HCT116 (cell line): ENCODE results near the gene SF1. TPM values are rescaled to one million over a fixed set of nuclear protein-coding genes. Genes with fewer than 3 reads are reported as not detected.

Source experiments
- ATAC-seq: fragments of 200-7000 bp; cut with Tn5 transposase; 2 replicates; pipeline ENCODE4 v1.9.1; 2020; ENCODE audit warnings: mild to moderate bottlenecking, moderate library complexity
- BruUV-seq: library from RNA; stranded (reverse); fragments of 400-500 nt; replicated peaks from 2 replicates; lab custom pipeline; 2021; lab: Mats Ljungman, UMichigan
- CTCF ChIA-PET: fragments of 300-600 bp; sonication (Branson Sonifier 250); formaldehyde crosslinking; loops from one replicate; lab custom pipeline; 2021; ENCODE audit warnings: antibody characterized with exemption; lab: Charles Lee
- POLR2A ChIA-PET: fragments of 300-600, 350-600 bp; sonication (Branson Sonifier 250); formaldehyde crosslinking; loops from one replicate; lab custom pipeline; 2021; ENCODE audit warnings: antibody characterized with exemption; lab: Charles Lee
- RAD21 ChIA-PET, 2 experiments: fragments of 300-600 bp; sonication (Branson Sonifier 250); formaldehyde crosslinking; loops; one replicate each; lab custom pipeline; 2023; ENCODE audit warnings: low total read pairs in 2 of 2; ENCODE audit not compliant: uncharacterized antibody in 2 of 2, unreplicated experiment in 2 of 2, low non-redundant PET in 1 of 2; lab: Charles Lee
- DNase-seq: peaks from one replicate; pipeline ENCODE4 v3.0.0-alpha.2; 2010; ENCODE audit warnings: low read depth, low spot score
- H2AFZ ChIP-seq: fragments of 200-600 bp; shearing (Covaris generic), sonication (generic); 2 replicates; pipeline ENCODE4 v1.6.1; 2017; ENCODE audit warnings: low read depth, mixed run types, mixed read lengths, antibody characterized with exemption, low read length; ENCODE audit not compliant: poor library complexity, severe bottlenecking
- H3K27ac ChIP-seq: 2 replicates; pipeline ENCODE4 v1.5.1; 2012; ENCODE audit warnings: low read depth, low read length
- H3K27me3 ChIP-seq: fragments of 200-600 bp; sonication (generic); 2 replicates; pipeline ENCODE4 v1.6.1; 2016; ENCODE audit warnings: mixed run types, low read length, mixed read lengths; ENCODE audit not compliant: insufficient read depth
- H3K36me3 ChIP-seq, 2 experiments: fragments of 200-500 bp in 1 of 2; fragments of 200-600 bp in 1 of 2; sonication (Bioruptor generic) in 1 of 2; sonication (generic) in 1 of 2; 2 replicates each; pipeline versions ENCODE4 v1.5.1 to v1.6.1; 2014 to 2016; ENCODE audit warnings: low read length in 2 of 2, inconsistent platforms in 1 of 2, mixed read lengths in 1 of 2, mixed run types in 1 of 2; ENCODE audit not compliant: insufficient read depth in 2 of 2, control insufficient read depth in 1 of 2
- H3K4me1 ChIP-seq, 2 experiments: fragments of 200-600 bp in 1 of 2; sonication (generic) in 1 of 2; 2 replicates each; pipeline versions ENCODE4 v1.5.1 to v1.6.1; 2012 to 2017; ENCODE audit warnings: low read length in 2 of 2, inconsistent platforms in 1 of 2, mild to moderate bottlenecking in 1 of 2, mixed read lengths in 1 of 2, mixed run types in 1 of 2, moderate library complexity in 1 of 2; ENCODE audit not compliant: insufficient read depth in 2 of 2, control insufficient read depth in 1 of 2
- H3K4me2 ChIP-seq: fragments of 200-600 bp; sonication (generic); 2 replicates; pipeline ENCODE4 v1.6.1; 2017; ENCODE audit warnings: mixed run types, low read length, mixed read lengths
- H3K4me3 ChIP-seq, 2 experiments: fragments of 200-600 bp in 1 of 2; sonication (generic) in 1 of 2; replicated peaks in 1 of 2; 2 replicates each; pipeline ENCODE4 v1.5.1; 2011 to 2016; ENCODE audit warnings: low read length in 2 of 2, control low read depth in 1 of 2, low read depth in 1 of 2, mild to moderate bottlenecking in 1 of 2, mixed read lengths in 1 of 2, mixed run types in 1 of 2
- H3K79me2 ChIP-seq: fragments of 200-600 bp; sonication (generic); 2 replicates; pipeline ENCODE4 v1.6.1; 2017; ENCODE audit warnings: mild to moderate bottlenecking, mixed run types, low read length, moderate library complexity, mixed read lengths; ENCODE audit not compliant: insufficient read depth
- H3K9ac ChIP-seq: fragments of 200-600 bp; sonication (generic); 2 replicates; pipeline ENCODE4 v1.6.1; 2016; ENCODE audit warnings: low read length, mixed read lengths
- H3K9me2 ChIP-seq: fragments of 200-600 bp; sonication (generic), shearing (Covaris generic); 2 replicates; pipeline ENCODE4 v1.6.1; 2017; ENCODE audit warnings: mixed run types, mild to moderate bottlenecking, moderate library complexity; ENCODE audit not compliant: insufficient read depth
- H3K9me3 ChIP-seq, 2 experiments: fragments of 200-500 bp in 1 of 2; fragments of 200-600 bp in 1 of 2; sonication (Bioruptor generic) in 1 of 2; sonication (generic) in 1 of 2; 2 replicates each; pipeline ENCODE4 v1.6.1; 2014 to 2017; ENCODE audit warnings: low read length in 2 of 2, mixed read lengths in 2 of 2, inconsistent platforms in 1 of 2, low read depth in 1 of 2, mild to moderate bottlenecking in 1 of 2, mixed run types in 1 of 2, moderate library complexity in 1 of 2; ENCODE audit not compliant: control insufficient read depth in 1 of 2, insufficient read depth in 1 of 2
- H4K20me1 ChIP-seq: fragments of 200-600 bp; sonication (generic), shearing (Covaris generic); 2 replicates; pipeline ENCODE4 v1.6.1; 2017; ENCODE audit warnings: mixed run types, mild to moderate bottlenecking, moderate library complexity; ENCODE audit not compliant: insufficient read depth
- CBX3 ChIP-seq: IDR thresholded peaks from 2 replicates; pipeline ENCODE4 v1.6.1; 2012; ENCODE audit warnings: low read depth
- CEBPB ChIP-seq: IDR thresholded peaks from 2 replicates; pipeline ENCODE4 v1.6.1; 2012; ENCODE audit warnings: low read depth
- ELF1 ChIP-seq: IDR thresholded peaks from 2 replicates; pipeline ENCODE4 v1.6.1; 2012; ENCODE audit warnings: low read depth, borderline replicate concordance
- EZH2 ChIP-seq: fragments of 200-600 bp; sonication (generic); IDR thresholded peaks from 2 replicates; pipeline ENCODE4 v1.6.1; 2017; ENCODE audit warnings: antibody characterized with exemption, mixed run types
- EZH2phosphoT487 ChIP-seq: fragments of 200-600 bp; IDR thresholded peaks from 2 replicates; pipeline ENCODE4 v1.6.1; 2018; ENCODE audit warnings: antibody characterized with exemption, borderline replicate concordance
- JUND ChIP-seq: IDR thresholded peaks from 2 replicates; pipeline ENCODE4 v1.6.1; 2012
- POLR2A ChIP-seq: IDR thresholded peaks from 2 replicates; pipeline ENCODE4 v1.7.0; 2011; ENCODE audit warnings: borderline replicate concordance; ENCODE audit not compliant: insufficient read depth, insufficient read length; ENCODE audit errors: extremely low read depth
- POLR2AphosphoS5 ChIP-seq: IDR thresholded peaks from 2 replicates; pipeline ENCODE4 v1.6.1; 2011; ENCODE audit warnings: mild to moderate bottlenecking, low read depth, low read length, moderate library complexity
- RAD21 ChIP-seq: IDR thresholded peaks from 2 replicates; pipeline ENCODE4 v1.6.1; 2012; ENCODE audit warnings: low read depth, mild to moderate bottlenecking
- SIN3A ChIP-seq: IDR thresholded peaks from 2 replicates; pipeline ENCODE4 v1.6.1; 2012; ENCODE audit warnings: low read depth
- SP1 ChIP-seq: IDR thresholded peaks from 2 replicates; pipeline ENCODE4 v1.6.1; 2012; ENCODE audit warnings: low read depth
- SRF ChIP-seq: IDR thresholded peaks from 2 replicates; pipeline ENCODE4 v1.6.1; 2012; ENCODE audit warnings: low read depth
- YY1 ChIP-seq: IDR thresholded peaks from 2 replicates; pipeline ENCODE4 v1.6.1; 2011; ENCODE audit warnings: low read length, low read depth, moderate library complexity, mild to moderate bottlenecking; ENCODE audit not compliant: insufficient replicate concordance; ENCODE audit errors: extremely low read depth
- ZFX ChIP-seq: fragments of 450-650 bp; IDR thresholded peaks from 2 replicates; pipeline ENCODE4 v1.6.1; 2017
- ZNF274 ChIP-seq: fragments of 200-500 bp; sonication (Bioruptor generic); IDR thresholded peaks from 2 replicates; pipeline ENCODE4 v1.6.1; 2014; ENCODE audit warnings: mild to moderate bottlenecking, low read depth, low read length, inconsistent platforms
- intact Hi-C: fragments of 100-400 bp; cut with micrococcal nuclease; formaldehyde crosslinking; loops from 2 replicates; pipeline ENCODE4 v1.10.0; 2022
- total RNA-seq: library from RNA; stranded (reverse); gene quantifications from one replicate; pipeline ENCODE4 v1.2.1, GENCODE V29; 2021; ENCODE audit not compliant: unreplicated experiment
- TF ChIP-seq, protein P1 (sequence below): IDR thresholded peaks from 2 replicates; pipeline ENCODE4 v1.6.1; 2012; ENCODE audit warnings: low read depth
- TF ChIP-seq, protein P2 (sequence below), 3 experiments: fragments of 200-600 bp in 1 of 3; sonication (generic) in 1 of 3; IDR thresholded peaks in 2 of 3; conservative IDR thresholded peaks in 1 of 3; 2 replicates each; pipeline ENCODE4 v1.5.1; 2012 to 2017; ENCODE audit warnings: low read depth in 2 of 3, low read length in 2 of 3, antibody characterized with exemption in 1 of 3, borderline replicate concordance in 1 of 3, control low read depth in 1 of 3, mild to moderate bottlenecking in 1 of 3, mixed read lengths in 1 of 3, mixed run types in 1 of 3, moderate library complexity in 1 of 3; ENCODE audit not compliant: insufficient read depth in 1 of 3
- TF ChIP-seq, protein P3 (sequence below): IDR thresholded peaks from 2 replicates; pipeline ENCODE4 v1.6.1; 2012
- TF ChIP-seq, protein P4 (sequence below): IDR thresholded peaks from 2 replicates; pipeline ENCODE4 v1.6.1; 2012

SF1 gene
- total RNA-seq, 1 experiment from 2014 or later: 403 TPM

DNA sequence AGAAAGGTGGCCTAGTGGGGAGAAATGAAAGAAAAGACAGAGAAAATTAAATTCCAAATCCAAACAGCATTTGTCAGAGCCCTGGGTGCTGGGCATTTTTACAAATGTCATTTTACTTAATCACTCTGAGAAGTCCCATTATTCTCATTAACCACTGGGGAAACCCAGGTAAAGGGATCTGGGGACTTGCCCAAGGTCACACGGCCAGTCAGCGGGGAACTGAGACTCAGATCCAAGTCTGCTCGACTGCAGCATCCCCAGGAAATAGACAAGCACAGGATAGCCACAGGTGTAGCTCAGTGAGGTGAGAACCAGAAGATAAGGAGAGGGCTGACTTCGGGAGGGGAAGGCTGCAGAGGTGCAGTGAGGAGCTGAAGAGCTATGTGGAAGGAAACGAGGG, 63.2 kb downstream of the SF1 start:
- Histone ChIP-seq H3K9me3 (no peaks in the 10 kb centered on the region), H3K79me2 (no peaks in the 10 kb centered on the region), H3K27ac (no peak overlapping the region), H3K4me1 (peaks cover 7 to 22% of the 10 kb centered on the region in 2 experiments; a peak in 3 of 4 replicates), H3K36me3 (no peaks in the 10 kb centered on the region), H3K4me2 (no peak overlapping the region), H3K4me3 (no peak overlapping the region), H3K27me3 (peaks cover 5% of the 10 kb centered on the region; the same call in 1 of the 2 replicates), H2AFZ (no peak overlapping the region), H4K20me1 (no peaks in the 10 kb centered on the region), H3K9me2 (no peaks in the 10 kb centered on the region), H3K9ac (no peak overlapping the region)
- ChIA-PET POLR2A (interaction anchor here (1.6 kb wide), 1 partner anchor 26 kb away, joined by 4 read pairs; no protein-coding TSS in a partner anchor), CTCF (interaction anchor here (2.0 kb wide), 1 partner anchor 26 kb away, joined by 11 read pairs; no protein-coding TSS in a partner anchor), RAD21 (no interaction called here)
- ATAC-seq (no peak), DNase-seq (no peak)
- TF ChIP-seq ZFX: no peak
- no peak for TF ChIP-seq SIN3A
- TF ChIP-seq, protein P1, sequence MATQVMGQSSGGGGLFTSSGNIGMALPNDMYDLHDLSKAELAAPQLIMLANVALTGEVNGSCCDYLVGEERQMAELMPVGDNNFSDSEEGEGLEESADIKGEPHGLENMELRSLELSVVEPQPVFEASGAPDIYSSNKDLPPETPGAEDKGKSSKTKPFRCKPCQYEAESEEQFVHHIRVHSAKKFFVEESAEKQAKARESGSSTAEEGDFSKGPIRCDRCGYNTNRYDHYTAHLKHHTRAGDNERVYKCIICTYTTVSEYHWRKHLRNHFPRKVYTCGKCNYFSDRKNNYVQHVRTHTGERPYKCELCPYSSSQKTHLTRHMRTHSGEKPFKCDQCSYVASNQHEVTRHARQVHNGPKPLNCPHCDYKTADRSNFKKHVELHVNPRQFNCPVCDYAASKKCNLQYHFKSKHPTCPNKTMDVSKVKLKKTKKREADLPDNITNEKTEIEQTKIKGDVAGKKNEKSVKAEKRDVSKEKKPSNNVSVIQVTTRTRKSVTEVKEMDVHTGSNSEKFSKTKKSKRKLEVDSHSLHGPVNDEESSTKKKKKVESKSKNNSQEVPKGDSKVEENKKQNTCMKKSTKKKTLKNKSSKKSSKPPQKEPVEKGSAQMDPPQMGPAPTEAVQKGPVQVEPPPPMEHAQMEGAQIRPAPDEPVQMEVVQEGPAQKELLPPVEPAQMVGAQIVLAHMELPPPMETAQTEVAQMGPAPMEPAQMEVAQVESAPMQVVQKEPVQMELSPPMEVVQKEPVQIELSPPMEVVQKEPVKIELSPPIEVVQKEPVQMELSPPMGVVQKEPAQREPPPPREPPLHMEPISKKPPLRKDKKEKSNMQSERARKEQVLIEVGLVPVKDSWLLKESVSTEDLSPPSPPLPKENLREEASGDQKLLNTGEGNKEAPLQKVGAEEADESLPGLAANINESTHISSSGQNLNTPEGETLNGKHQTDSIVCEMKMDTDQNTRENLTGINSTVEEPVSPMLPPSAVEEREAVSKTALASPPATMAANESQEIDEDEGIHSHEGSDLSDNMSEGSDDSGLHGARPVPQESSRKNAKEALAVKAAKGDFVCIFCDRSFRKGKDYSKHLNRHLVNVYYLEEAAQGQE: no peak
- no peak for TF ChIP-seq EZH2phosphoT487
- no peak for TF ChIP-seq YY1
- TF ChIP-seq ELF1: no peak
- no peak for TF ChIP-seq POLR2A
- TF ChIP-seq EZH2: no peak
- TF ChIP-seq CEBPB: no peak
- TF ChIP-seq, protein P2, sequence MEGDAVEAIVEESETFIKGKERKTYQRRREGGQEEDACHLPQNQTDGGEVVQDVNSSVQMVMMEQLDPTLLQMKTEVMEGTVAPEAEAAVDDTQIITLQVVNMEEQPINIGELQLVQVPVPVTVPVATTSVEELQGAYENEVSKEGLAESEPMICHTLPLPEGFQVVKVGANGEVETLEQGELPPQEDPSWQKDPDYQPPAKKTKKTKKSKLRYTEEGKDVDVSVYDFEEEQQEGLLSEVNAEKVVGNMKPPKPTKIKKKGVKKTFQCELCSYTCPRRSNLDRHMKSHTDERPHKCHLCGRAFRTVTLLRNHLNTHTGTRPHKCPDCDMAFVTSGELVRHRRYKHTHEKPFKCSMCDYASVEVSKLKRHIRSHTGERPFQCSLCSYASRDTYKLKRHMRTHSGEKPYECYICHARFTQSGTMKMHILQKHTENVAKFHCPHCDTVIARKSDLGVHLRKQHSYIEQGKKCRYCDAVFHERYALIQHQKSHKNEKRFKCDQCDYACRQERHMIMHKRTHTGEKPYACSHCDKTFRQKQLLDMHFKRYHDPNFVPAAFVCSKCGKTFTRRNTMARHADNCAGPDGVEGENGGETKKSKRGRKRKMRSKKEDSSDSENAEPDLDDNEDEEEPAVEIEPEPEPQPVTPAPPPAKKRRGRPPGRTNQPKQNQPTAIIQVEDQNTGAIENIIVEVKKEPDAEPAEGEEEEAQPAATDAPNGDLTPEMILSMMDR (IDR thresholded peaks at IDR 0.05 in 2 of 3, conservative IDR thresholded peaks at IDR 0.05 in 1 of 3; ENCODE audit: borderline replicate concordance in 1 of 3, insufficient read depth in 1 of 3, low read depth in 2 of 3, low read length in 2 of 3): no peak
- TF ChIP-seq JUND: no peak
- TF ChIP-seq RAD21: no peak
- TF ChIP-seq, protein P3, sequence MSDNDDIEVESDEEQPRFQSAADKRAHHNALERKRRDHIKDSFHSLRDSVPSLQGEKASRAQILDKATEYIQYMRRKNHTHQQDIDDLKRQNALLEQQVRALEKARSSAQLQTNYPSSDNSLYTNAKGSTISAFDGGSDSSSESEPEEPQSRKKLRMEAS: no peak
- TF ChIP-seq, protein P4, sequence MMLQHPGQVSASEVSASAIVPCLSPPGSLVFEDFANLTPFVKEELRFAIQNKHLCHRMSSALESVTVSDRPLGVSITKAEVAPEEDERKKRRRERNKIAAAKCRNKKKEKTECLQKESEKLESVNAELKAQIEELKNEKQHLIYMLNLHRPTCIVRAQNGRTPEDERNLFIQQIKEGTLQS: no peak
- TF ChIP-seq ZNF274: no peak
- no peak for TF ChIP-seq SRF
- no peak for TF ChIP-seq POLR2AphosphoS5
- TF ChIP-seq SP1: no peak
- TF ChIP-seq CBX3: no peak
- no TSS peak for BruUV-seq
- intact Hi-C loops: loop anchor here (10.0 kb wide), 1 partner anchor 1210 kb away; the partner anchor contains the start of gene LGALS12
